ENCODE results near the gene CLCN1.

The CLCN1 gene

GRCh38 chr7:143381427-143382125 lies 65.7 kb downstream of the CLCN1 start:
- no peak for TF ChIP-seq EZH2 (optimal IDR thresholded peaks at IDR 0.05; ENCODE audit: low read depth, low read length)
- TF ChIP-seq CTCF (IDR thresholded peaks at IDR 0.05; ENCODE audit: low read length): no peak
- no peak for TF ChIP-seq EZH2phosphoT487 (IDR thresholded peaks at IDR 0.05; ENCODE audit: low read length)

GRCh38 chr7:143382126-143382790 lies 66.3 kb downstream of the CLCN1 start:
- peaks cover 7% of the 10 kb centered on the region for H3K4me1 ChIP-seq (ENCODE audit: low read length)
- H3K4me3 ChIP-seq (ENCODE audit: low read length): peak overlapping the region; percentile 91; the same call in 1 of the 2 replicates
- no peaks in the 10 kb centered on the region for H3K27me3 ChIP-seq (replicated peaks; ENCODE audit: insufficient read depth, low read length)
- H2AFZ ChIP-seq (ENCODE audit: low read length): no peak overlapping the region
- H3F3A ChIP-seq (ENCODE audit: insufficient read depth, low read length): no peaks in the 10 kb centered on the region
- H3K79me2 ChIP-seq (ENCODE audit: low read length): no peaks in the 10 kb centered on the region
- H3K9me3 ChIP-seq (replicated peaks; ENCODE audit: insufficient read depth, low read length): no peaks in the 10 kb centered on the region
- no peak for TF ChIP-seq EZH2phosphoT487 (IDR thresholded peaks at IDR 0.05; ENCODE audit: low read length)
- no peak for TF ChIP-seq EZH2 (optimal IDR thresholded peaks at IDR 0.05; ENCODE audit: low read depth, low read length)
- TF ChIP-seq CTCF (IDR thresholded peaks at IDR 0.05; ENCODE audit: low read length): no peak
- H3K27ac ChIP-seq (ENCODE audit: low read length): no peak overlapping the region
- no peak for DNase-seq
- H4K20me1 ChIP-seq (ENCODE audit: insufficient read depth, low read length): no peaks in the 10 kb centered on the region
- H3K4me2 ChIP-seq (ENCODE audit: low read depth, low read length): peak overlapping the region; percentile 82; the same call in 1 of the 2 replicates
- no peaks in the 10 kb centered on the region for H3K9me2 ChIP-seq (replicated peaks; ENCODE audit: insufficient read depth, low read length)
- H3K9ac ChIP-seq (ENCODE audit: low read length): no peak overlapping the region
- no peaks in the 10 kb centered on the region for H3K36me3 ChIP-seq (replicated peaks; ENCODE audit: insufficient read depth, low read length)

More at GRCh38 chr7:143381427-143382125, 65.7 kb downstream of the CLCN1 start:
- H4K20me1 ChIP-seq (ENCODE audit: insufficient read depth, low read length): no peaks in the 10 kb centered on the region
- peaks cover 7% of the 10 kb centered on the region for H3K4me1 ChIP-seq (ENCODE audit: low read length)
- peak overlapping the region; percentile 62 for H3K9ac ChIP-seq (ENCODE audit: low read length)
- no peaks in the 10 kb centered on the region for H3K79me2 ChIP-seq (ENCODE audit: low read length)
- DNase-seq: no peak
- no peaks in the 10 kb centered on the region for H3K36me3 ChIP-seq (replicated peaks; ENCODE audit: insufficient read depth, low read length)
- no peaks in the 10 kb centered on the region for H3K27me3 ChIP-seq (replicated peaks; ENCODE audit: insufficient read depth, low read length)
- H2AFZ ChIP-seq (ENCODE audit: low read length): peak overlapping the region; percentile 94
- H3K4me2 ChIP-seq (ENCODE audit: low read depth, low read length): peak overlapping the region; percentile 82
- no peak overlapping the region for H3K27ac ChIP-seq (ENCODE audit: low read length)
- H3F3A ChIP-seq (ENCODE audit: insufficient read depth, low read length): no peaks in the 10 kb centered on the region
- no peaks in the 10 kb centered on the region for H3K9me2 ChIP-seq (replicated peaks; ENCODE audit: insufficient read depth, low read length)
- H3K9me3 ChIP-seq (replicated peaks; ENCODE audit: insufficient read depth, low read length): no peaks in the 10 kb centered on the region
- H3K4me3 ChIP-seq (ENCODE audit: low read length): peak overlapping the region; percentile 91

GRCh38 chr7:143382791-143383641 lies 67.1 kb downstream of the CLCN1 start:
- H3K4me1 ChIP-seq (ENCODE audit: low read length): peaks cover 7% of the 10 kb centered on the region
- H3K79me2 ChIP-seq (ENCODE audit: low read length): no peaks in the 10 kb centered on the region
- no peaks in the 10 kb centered on the region for H4K20me1 ChIP-seq (ENCODE audit: insufficient read depth, low read length)
- no peaks in the 10 kb centered on the region for H3K27me3 ChIP-seq (replicated peaks; ENCODE audit: insufficient read depth, low read length)
- no peaks in the 10 kb centered on the region for H3K9me2 ChIP-seq (replicated peaks; ENCODE audit: insufficient read depth, low read length)
- no peak overlapping the region for H3K4me2 ChIP-seq (ENCODE audit: low read depth, low read length)
- no peaks in the 10 kb centered on the region for H3F3A ChIP-seq (ENCODE audit: insufficient read depth, low read length)
- H3K9me3 ChIP-seq (replicated peaks; ENCODE audit: insufficient read depth, low read length): no peaks in the 10 kb centered on the region
- DNase-seq: no peak
- no peak overlapping the region for H3K9ac ChIP-seq (ENCODE audit: low read length)
- H3K27ac ChIP-seq (ENCODE audit: low read length): no peak overlapping the region
- no peak overlapping the region for H3K4me3 ChIP-seq (ENCODE audit: low read length)
- TF ChIP-seq EZH2 (optimal IDR thresholded peaks at IDR 0.05; ENCODE audit: low read depth, low read length): no peak
- TF ChIP-seq EZH2phosphoT487 (IDR thresholded peaks at IDR 0.05; ENCODE audit: low read length): no peak
- TF ChIP-seq CTCF (IDR thresholded peaks at IDR 0.05; ENCODE audit: low read length): no peak
- H2AFZ ChIP-seq (ENCODE audit: low read length): no peak overlapping the region
- H3K36me3 ChIP-seq (replicated peaks; ENCODE audit: insufficient read depth, low read length): no peaks in the 10 kb centered on the region
